GM12878 (cell line): ENCODE results near the gene SANBR.
"Not testable (repeated sequence)": the region's sequence is repeated elsewhere in the genome, so short reads cannot be mapped to it uniquely, and the experiment has no call there.

ENCODE experiments used
- EGR1 ChIP-seq, 2 experiments: IDR thresholded peaks; 1 replicate in 1 of 2; 2 replicates in 1 of 2; pipeline ENCODE4 v1.6.1; 2011 to 2012; ENCODE audit warnings: low read depth in 2 of 2, low read length in 2 of 2, borderline replicate concordance in 1 of 2, mild to moderate bottlenecking in 1 of 2, moderate library complexity in 1 of 2
- EP300 ChIP-seq, 2 experiments: fragments of 150-350 bp in 1 of 2; IDR thresholded peaks; 2 replicates each; pipeline ENCODE4 v1.6.1; 2011 to 2012; ENCODE audit warnings: low read depth in 2 of 2, low read length in 2 of 2, borderline replicate concordance in 1 of 2, improper control_type of control experiment in 1 of 2, inconsistent platforms in 1 of 2; ENCODE audit not compliant: control insufficient read depth in 1 of 2
- JUNB ChIP-seq: IDR thresholded peaks from 2 replicates; pipeline ENCODE4 v1.6.1; 2016; ENCODE audit warnings: antibody characterized with exemption, mild to moderate bottlenecking
- JUND ChIP-seq: IDR thresholded peaks from 2 replicates; pipeline ENCODE4 v1.6.1; 2012; ENCODE audit warnings: low read depth, mild to moderate bottlenecking, low read length, improper control_type of control experiment, moderate library complexity
- RAD21 ChIP-seq: IDR thresholded peaks from 2 replicates; pipeline ENCODE4 v1.6.1; 2011; ENCODE audit warnings: mild to moderate bottlenecking, low read depth, low read length, moderate library complexity; ENCODE audit not compliant: insufficient read depth

- not testable (repeated sequence) for TF ChIP-seq JUND; JUNB; RAD21; EP300 (IDR thresholded peaks at IDR 0.05; ENCODE audit: borderline replicate concordance in 1 of 2, control insufficient read depth in 1 of 2, low read depth in 2 of 2, low read length in 2 of 2); EGR1 (IDR thresholded peaks at IDR 0.05; ENCODE audit: borderline replicate concordance in 1 of 2, low read depth in 2 of 2, low read length in 2 of 2)
Observed at GRCh38 chr2:61034592-61034991, 31.1 kb upstream of the SANBR start.
